ENCODE data around the gene VSIG10. TPM values are rescaled to one million over a fixed set of nuclear protein-coding genes. Genes with fewer than 3 reads are reported as not detected.

The VSIG10 gene
- total RNA-seq, 1 donor from 2014 or later: 45.1 TPM

DNA sequence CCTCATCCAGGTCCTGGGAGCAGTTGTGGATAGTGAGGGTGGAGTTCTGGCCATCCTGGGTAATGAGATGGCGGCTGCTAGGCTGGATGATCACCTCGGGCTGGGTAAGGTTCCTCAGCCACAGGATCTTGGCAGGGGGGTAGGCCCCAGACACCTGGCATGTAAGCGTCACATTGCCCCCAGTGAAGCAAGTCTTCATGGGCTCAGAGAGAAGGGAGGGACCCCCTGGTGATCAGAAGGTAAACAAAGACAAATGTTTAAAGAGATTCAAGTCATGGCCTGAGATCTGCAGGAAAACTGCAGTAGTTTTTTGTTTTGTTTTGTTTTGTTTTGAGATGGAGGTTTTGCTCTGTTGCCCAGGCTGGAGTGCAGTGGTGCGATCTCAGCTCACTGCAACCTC, 30.0 kb downstream of the VSIG10 start:
- Mint-ChIP-seq H3K4me1 (ENCODE audit: unreplicated experiment) (no peaks in the 10 kb centered on the region), H3K27ac (no peak overlapping the region), H3K36me3 (peaks cover 28% of the 10 kb centered on the region), H3K9me3 (no peaks in the 10 kb centered on the region), H3K4me3 (no peak overlapping the region), H3K27me3 (no peaks in the 10 kb centered on the region)
- no peak for DNase-seq (ENCODE audit: extremely low spot score, unreplicated experiment)
- TF ChIP-seq, protein P1, sequence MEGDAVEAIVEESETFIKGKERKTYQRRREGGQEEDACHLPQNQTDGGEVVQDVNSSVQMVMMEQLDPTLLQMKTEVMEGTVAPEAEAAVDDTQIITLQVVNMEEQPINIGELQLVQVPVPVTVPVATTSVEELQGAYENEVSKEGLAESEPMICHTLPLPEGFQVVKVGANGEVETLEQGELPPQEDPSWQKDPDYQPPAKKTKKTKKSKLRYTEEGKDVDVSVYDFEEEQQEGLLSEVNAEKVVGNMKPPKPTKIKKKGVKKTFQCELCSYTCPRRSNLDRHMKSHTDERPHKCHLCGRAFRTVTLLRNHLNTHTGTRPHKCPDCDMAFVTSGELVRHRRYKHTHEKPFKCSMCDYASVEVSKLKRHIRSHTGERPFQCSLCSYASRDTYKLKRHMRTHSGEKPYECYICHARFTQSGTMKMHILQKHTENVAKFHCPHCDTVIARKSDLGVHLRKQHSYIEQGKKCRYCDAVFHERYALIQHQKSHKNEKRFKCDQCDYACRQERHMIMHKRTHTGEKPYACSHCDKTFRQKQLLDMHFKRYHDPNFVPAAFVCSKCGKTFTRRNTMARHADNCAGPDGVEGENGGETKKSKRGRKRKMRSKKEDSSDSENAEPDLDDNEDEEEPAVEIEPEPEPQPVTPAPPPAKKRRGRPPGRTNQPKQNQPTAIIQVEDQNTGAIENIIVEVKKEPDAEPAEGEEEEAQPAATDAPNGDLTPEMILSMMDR (conservative IDR thresholded peaks at IDR 0.05): no peak

DNA sequence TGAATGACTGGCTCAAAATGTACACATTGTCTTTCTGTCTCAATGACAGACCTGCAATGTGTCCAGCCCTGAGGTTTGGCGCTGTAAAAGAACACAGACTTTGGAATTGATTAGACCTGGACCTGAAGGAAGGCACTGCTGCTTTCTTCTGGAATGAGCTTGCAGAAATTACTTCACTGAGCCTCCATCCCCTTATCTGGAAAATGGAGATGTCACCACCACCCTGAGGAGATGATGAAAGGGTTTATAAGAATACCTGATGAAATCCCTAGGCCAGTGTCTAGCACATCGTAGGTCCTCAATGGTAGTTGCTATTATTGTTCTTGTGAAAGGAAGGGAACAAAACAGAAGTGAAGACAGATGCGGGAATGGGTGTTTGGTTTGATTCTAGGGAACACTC, 33.2 kb downstream of the VSIG10 start:
- TF ChIP-seq, protein P1 (conservative IDR thresholded peaks at IDR 0.05): no peak
- Mint-ChIP-seq H3K4me1 (ENCODE audit: unreplicated experiment) (no peaks in the 10 kb centered on the region), H3K27ac (no peak overlapping the region), H3K4me3 (no peak overlapping the region), H3K9me3 (no peaks in the 10 kb centered on the region), H3K36me3 (peaks cover 15% of the 10 kb centered on the region), H3K27me3 (no peaks in the 10 kb centered on the region)
- no peak for DNase-seq (ENCODE audit: extremely low spot score, unreplicated experiment)

DNA sequence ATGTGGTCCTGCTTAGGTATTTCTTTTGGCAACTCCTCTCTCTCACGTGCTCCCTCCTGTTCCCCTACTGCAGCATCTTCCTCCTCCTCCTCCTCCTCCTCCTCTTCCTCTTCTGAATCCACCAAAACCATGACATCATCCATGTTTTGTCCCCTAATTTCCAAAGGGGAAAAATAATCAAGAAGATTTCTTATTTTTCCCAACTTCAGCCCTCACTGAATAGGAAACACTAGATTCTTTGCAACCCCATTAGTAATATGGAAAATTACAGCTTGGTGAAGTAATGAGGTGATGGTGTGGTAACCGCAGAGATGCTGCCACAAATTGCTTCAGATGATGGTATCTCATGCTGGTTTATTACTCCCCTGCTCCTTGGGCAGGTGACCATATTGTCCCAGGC, 35.4 kb downstream of the VSIG10 start:
- Mint-ChIP-seq H3K4me1 (ENCODE audit: unreplicated experiment) (peaks cover 12% of the 10 kb centered on the region), H3K36me3 (peaks cover 18% of the 10 kb centered on the region), H3K27ac (no peak overlapping the region), H3K4me3 (no peak overlapping the region), H3K9me3 (no peaks in the 10 kb centered on the region), H3K27me3 (no peaks in the 10 kb centered on the region)
- TF ChIP-seq, protein P1 (conservative IDR thresholded peaks at IDR 0.05): no peak
- no peak for DNase-seq (ENCODE audit: extremely low spot score, unreplicated experiment)

DNA sequence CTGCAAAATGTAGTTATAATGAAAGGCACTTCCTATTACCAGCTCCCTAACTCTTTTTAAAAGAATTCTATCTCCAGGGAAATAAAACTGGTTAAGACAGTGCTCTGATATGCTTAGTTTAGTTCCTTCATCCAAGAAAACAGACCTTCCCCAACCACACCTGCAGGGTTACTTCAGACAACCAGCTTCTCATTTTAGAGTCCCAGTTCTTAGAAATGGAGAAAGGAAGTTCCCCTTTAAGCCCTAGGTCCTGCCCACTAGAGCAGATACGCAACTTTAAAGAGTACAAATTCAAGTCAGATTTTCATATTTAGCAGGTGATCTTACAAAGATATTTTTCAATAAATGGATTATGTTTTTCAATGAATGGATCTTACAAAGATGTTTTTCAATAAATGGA, 38.4 kb downstream of the VSIG10 start:
- H3K36me3 Mint-ChIP-seq: peaks cover 5% of the 10 kb centered on the region
- peak overlapping the region; percentile 39 for H3K4me3 Mint-ChIP-seq
- H3K9me3 Mint-ChIP-seq: no peaks in the 10 kb centered on the region
- TF ChIP-seq, protein P1 (conservative IDR thresholded peaks at IDR 0.05): no peak
- H3K4me1 Mint-ChIP-seq (ENCODE audit: unreplicated experiment): peaks cover 23% of the 10 kb centered on the region
- H3K27me3 Mint-ChIP-seq: no peaks in the 10 kb centered on the region
- H3K27ac Mint-ChIP-seq: no peak overlapping the region
- DNase-seq (ENCODE audit: extremely low spot score, unreplicated experiment): no peak

DNA sequence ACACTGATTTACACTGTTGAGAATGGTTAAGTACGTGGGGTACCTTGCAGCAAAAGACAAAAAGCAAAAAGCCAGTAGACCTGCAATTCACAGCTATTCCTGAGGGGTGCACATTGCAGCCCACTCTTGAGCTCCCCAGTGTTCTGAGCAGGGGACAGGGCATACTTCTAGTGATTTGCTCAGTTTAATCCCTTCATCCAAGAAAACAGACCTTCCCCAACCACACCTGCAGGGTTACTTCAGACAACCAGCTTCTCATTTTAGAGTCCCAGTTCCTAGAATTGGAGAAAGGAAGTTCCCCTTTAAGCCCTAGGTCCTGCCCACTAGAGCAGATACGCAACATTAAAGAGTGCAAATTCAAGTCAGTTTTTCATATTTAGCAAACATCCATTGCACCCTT, 39.2 kb downstream of the VSIG10 start:
- TF ChIP-seq, protein P1 (conservative IDR thresholded peaks at IDR 0.05): peak; percentile 46
- H3K27ac Mint-ChIP-seq: peak overlapping the region; percentile 99
- no peaks in the 10 kb centered on the region for H3K27me3 Mint-ChIP-seq
- H3K4me3 Mint-ChIP-seq: peak overlapping the region; percentile 97
- peaks cover 5% of the 10 kb centered on the region for H3K36me3 Mint-ChIP-seq
- peaks cover 30% of the 10 kb centered on the region for H3K4me1 Mint-ChIP-seq (ENCODE audit: unreplicated experiment)
- H3K9me3 Mint-ChIP-seq: no peaks in the 10 kb centered on the region
- DNase-seq (ENCODE audit: extremely low spot score, unreplicated experiment): no peak
